ENCODE measurements around the gene PDE5A.

- TF ChIP-seq EZH2phosphoT487 (IDR thresholded peaks at IDR 0.05; ENCODE audit: insufficient read depth, low read depth) (no peak), EZH2 (IDR thresholded peaks at IDR 0.05; ENCODE audit: insufficient read depth, poor library complexity, severe bottlenecking) (no peak)
These were observed 44.3 kb upstream of the PDE5A start for GRCh38 chr4:119672938-119673337.

Data from GM23248 (cell line).